Measurements from ENCODE around the gene PAX8. TPM values are rescaled to one million over a fixed set of nuclear protein-coding genes. Genes with fewer than 3 reads are reported as not detected.

Gene PAX8
- total RNA-seq, 4 donors from 2014 or later: 2.8 to 23.9 (median 6.0) TPM

- H3K4me3 ChIP-seq: no peak overlapping the region
- TF ChIP-seq CTCF (IDR thresholded peaks at IDR 0.05) (no peak), POLR2A (IDR thresholded peaks at IDR 0.05) (no peak)
- H3K9me3 ChIP-seq: no peaks in the 10 kb centered on the region
- H3K27me3 ChIP-seq: no peaks in the 10 kb centered on the region
- no peak overlapping the region for H3K27ac ChIP-seq
- DNase-seq: no peak
- intact Hi-C loops (cut with DNase I; ENCODE audit: low total_unique reads): no loop called here
- no peaks in the 10 kb centered on the region for H3K36me3 ChIP-seq
- no peaks in the 10 kb centered on the region for H3K4me1 ChIP-seq
Measured at GRCh38 chr2:113184531-113185230, 94.0 kb downstream of the PAX8 start.

- no peaks in the 10 kb centered on the region for H3K27me3 ChIP-seq
- no peaks in the 10 kb centered on the region for H3K9me3 ChIP-seq
- TF ChIP-seq CTCF (IDR thresholded peaks at IDR 0.05): no peak
- TF ChIP-seq POLR2A (IDR thresholded peaks at IDR 0.05): no peak
- H3K27ac ChIP-seq: no peak overlapping the region
- no peaks in the 10 kb centered on the region for H3K36me3 ChIP-seq
- no peak overlapping the region for H3K4me3 ChIP-seq
- H3K4me1 ChIP-seq: no peaks in the 10 kb centered on the region
- intact Hi-C loops (cut with DNase I; ENCODE audit: low total_unique reads): no loop called here
- no peak for DNase-seq
Measured at GRCh38 chr2:113183703-113184102, 95.0 kb downstream of the PAX8 start.

GRCh38 chr2:113183264-113183663 lies 95.5 kb downstream of the PAX8 start:
- H3K27ac ChIP-seq: no peak overlapping the region
- H3K36me3 ChIP-seq: no peaks in the 10 kb centered on the region
- DNase-seq: no peak
- intact Hi-C loops (cut with DNase I; ENCODE audit: low total_unique reads): no loop called here
- no peaks in the 10 kb centered on the region for H3K27me3 ChIP-seq
- no peaks in the 10 kb centered on the region for H3K4me1 ChIP-seq
- H3K9me3 ChIP-seq: no peaks in the 10 kb centered on the region
- no peak for TF ChIP-seq POLR2A (IDR thresholded peaks at IDR 0.05)
- no peak for TF ChIP-seq CTCF (IDR thresholded peaks at IDR 0.05)
- H3K4me3 ChIP-seq: no peak overlapping the region

GRCh38 chr2:113182471-113183260 lies 96.1 kb downstream of the PAX8 start:
- no peak for DNase-seq
- no peak overlapping the region for H3K27ac ChIP-seq
- no peaks in the 10 kb centered on the region for H3K27me3 ChIP-seq
- intact Hi-C loops (cut with DNase I; ENCODE audit: low total_unique reads): no loop called here
- no peaks in the 10 kb centered on the region for H3K36me3 ChIP-seq
- H3K9me3 ChIP-seq: no peaks in the 10 kb centered on the region
- H3K4me3 ChIP-seq: no peak overlapping the region
- H3K4me1 ChIP-seq: no peaks in the 10 kb centered on the region
- no peak for TF ChIP-seq CTCF (IDR thresholded peaks at IDR 0.05)
- no peak for TF ChIP-seq POLR2A (IDR thresholded peaks at IDR 0.05)
